ENCODE data around the gene RAB3B.

Gene RAB3B

GRCh38 chr1:51867479-51868232, 122.8 kb downstream of the RAB3B start:
- no peak for DNase-seq

- no peak for DNase-seq
Observed at GRCh38 chr1:51863384-51863783, 127.1 kb downstream of the RAB3B start.

DNA sequence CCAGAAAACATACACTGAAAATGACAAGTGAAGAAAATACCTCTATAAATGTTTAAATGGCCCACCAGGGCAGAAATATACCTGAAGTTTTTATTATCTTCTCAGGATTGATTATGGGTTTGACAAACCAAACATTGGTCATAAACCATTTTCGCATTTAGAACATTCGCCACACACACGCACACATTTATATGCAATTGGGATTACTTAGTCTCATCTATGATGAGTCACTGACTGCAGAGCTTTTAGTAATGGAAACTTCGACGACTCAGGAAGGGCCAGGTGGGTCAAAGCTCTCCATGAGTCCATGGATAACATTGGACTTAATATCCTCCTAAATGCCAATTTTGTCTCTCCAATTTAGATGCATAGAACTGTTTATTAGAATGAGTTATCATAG, 128.8 kb downstream of the RAB3B start:
- DNase-seq: no peak

DNA sequence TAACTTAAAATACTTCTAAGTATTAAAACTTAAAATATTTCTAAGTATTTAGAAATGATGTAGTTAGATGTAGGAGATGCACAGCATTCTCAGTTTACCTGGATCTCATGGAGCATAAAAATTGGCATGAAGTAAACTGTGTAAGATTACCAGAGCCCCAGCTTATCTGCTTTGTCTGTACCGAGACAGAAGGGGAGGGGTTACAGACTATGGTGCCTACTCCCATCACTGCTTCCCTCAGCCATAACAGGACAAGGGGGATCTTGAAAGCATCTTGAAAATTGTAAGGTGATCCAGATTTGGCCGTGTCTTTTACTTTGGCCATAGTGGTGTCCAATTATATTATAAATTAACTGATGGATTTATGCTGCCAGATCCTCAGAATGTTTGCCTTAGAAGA, 130.8 kb downstream of the RAB3B start:
- peak; percentile 45 for DNase-seq

DNA sequence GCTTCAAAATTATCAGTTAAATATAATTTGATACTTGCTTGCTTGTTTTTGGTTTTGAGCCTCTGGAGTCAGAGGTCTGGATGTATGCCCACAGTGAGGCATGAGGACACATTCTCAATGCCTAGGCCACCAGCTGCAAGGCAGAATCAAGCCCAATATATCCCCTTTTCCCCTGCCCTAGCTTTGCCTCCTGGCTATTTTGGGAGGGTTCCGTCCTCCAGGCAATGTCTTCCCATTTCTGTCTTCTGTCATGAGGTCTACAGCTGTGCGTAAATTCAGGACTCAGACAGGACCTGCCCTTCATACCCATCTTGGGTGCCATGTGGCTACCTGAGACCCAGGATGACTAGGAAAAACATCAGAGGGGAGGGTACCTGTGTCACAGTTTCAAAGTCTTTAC, 131.2 kb downstream of the RAB3B start:
- no peak for DNase-seq

DNA sequence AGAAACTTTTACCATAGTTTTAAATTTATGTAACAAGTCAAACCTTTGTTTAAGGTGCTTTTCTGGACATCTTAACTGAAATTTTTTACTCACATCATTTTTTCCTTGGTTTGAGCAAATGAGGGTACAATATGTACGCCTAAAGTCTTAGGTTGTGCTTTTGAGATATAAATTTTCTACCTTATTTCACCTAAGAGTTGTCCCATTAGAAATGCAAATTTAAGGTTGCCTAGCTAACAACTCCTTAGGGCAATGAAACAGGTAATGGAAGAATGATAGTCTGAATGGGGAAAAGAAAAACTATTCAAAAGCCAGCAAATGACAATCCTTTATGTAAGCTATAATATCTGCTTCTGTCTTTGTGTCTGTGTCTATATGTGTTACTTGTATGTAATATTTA, 131.6 kb downstream of the RAB3B start:
- DNase-seq: no peak

All from hematopoietic multipotent progenitor cell treated with erythropoietin and hydrocortisone succinate and interleukin-3 and kit ligand, for 8 days (in vitro differentiated cells).